Frontal cortex (tissue), 4 donors: ENCODE data around the gene HDAC8. TPM values are rescaled to one million over a fixed set of nuclear protein-coding genes. Genes with fewer than 3 reads are reported as not detected.

Experiments used
- DNase-seq, 2 donors: peaks; one replicate each; pipeline ENCODE4 v3.0.0; 2012; ENCODE audit warnings: low spot score in 2 of 2
- FAIRE-seq: peaks from 2 replicates; lab custom pipeline; 2012; peaks lifted over from hg19 to GRCh38; lab: Jason Lieb, UNC
- total RNA-seq: library from RNA; depleted of rRNA; stranded (reverse); fragments of >200 nt; gene quantifications from one replicate; pipeline ENCODE4 v1.2.3, GENCODE V29; 2014
- donor health status: control.
- donor health status: control.
- donor health status: control.

Gene HDAC8
- total RNA-seq, 1 donor from 2014 or later = 31.0 TPM

- FAIRE-seq (no peak), DNase-seq (no peak)
Measured at GRCh38 chrX:72392816-72393800, 179.5 kb downstream of the HDAC8 start.

GRCh38 chrX:72392042-72392441, 180.6 kb downstream of the HDAC8 start:
- no peak for FAIRE-seq

GRCh38 chrX:72387247-72387646, 185.4 kb downstream of the HDAC8 start:
- DNase-seq (no peak), FAIRE-seq (no peak)

More at GRCh38 chrX:72392042-72392441, 180.6 kb downstream of the HDAC8 start:
- DNase-seq = no peak

GRCh38 chrX:72382202-72382595, 190.4 kb downstream of the HDAC8 start:
- DNase-seq (no peak), FAIRE-seq (no peak)

GRCh38 chrX:72381439-72382201, 191.0 kb downstream of the HDAC8 start:
- no peak for FAIRE-seq
- no peak for DNase-seq

DNA sequence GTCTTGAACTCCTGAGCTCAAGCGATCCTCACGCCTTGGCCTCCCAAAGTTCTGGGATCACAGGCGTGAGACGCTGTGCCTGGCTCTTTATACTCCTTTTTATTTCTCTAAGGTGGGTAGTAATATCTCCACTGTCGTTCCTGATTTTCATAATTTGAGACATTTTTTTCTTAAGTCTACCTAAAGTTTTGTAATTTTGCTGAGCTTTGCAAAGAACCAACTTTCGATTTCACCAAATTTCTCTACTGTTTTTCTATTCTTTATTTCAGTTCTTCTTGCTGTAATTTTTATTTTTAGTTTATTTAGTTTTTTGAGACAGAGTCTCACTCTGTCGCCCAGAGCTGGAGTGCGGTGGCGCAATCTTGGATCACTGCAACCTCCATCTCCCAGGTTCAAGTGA, 196.5 kb downstream of the HDAC8 start:
- no peak for DNase-seq
- FAIRE-seq = no peak

DNA sequence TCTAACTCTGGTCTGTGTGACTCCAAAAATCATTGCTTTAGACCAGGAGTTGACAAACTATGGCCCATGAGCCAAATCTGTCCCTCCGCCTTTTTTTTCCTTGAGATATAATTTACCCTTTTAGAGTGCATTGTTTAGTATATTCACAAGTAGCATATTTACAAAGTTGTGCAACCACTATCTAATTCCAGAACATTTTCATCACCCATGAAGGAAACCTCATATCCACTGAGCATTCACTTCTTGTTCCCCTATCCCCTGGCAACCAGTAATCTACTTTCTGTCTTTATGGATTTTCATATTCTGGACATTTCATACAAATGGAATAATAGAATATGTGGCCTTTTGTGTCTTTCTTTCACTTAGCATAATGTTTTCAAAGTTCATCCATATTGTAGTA, 199.5 kb downstream of the HDAC8 start:
- no peak for DNase-seq
- FAIRE-seq = no peak

GRCh38 chrX:72372735-72373134, 199.9 kb downstream of the HDAC8 start:
- FAIRE-seq (no peak), DNase-seq (no peak)

GRCh38 chrX:72371405-72371804, 201.2 kb downstream of the HDAC8 start:
- FAIRE-seq = no peak
- no peak for DNase-seq

DNA sequence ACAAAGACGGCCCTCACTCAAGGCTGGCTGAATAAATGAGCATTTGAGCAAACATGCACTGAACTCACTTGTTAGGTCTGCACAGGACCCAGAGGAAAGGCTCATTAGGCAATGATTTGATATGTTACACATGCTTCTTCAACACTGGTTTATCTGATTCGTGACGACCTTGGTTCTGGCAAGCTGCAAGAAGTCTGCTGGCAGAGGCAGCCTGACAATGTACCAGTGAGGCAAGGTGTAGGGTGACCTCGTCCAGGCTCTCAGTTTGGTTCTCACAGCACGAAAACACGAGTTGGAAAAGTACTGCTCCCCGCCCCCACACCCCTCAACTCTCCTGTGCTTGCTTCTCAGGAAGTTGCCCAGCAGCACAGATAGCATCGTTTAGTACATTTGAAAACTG, 203.8 kb downstream of the HDAC8 start:
- FAIRE-seq = no peak
- DNase-seq = no peak

DNA sequence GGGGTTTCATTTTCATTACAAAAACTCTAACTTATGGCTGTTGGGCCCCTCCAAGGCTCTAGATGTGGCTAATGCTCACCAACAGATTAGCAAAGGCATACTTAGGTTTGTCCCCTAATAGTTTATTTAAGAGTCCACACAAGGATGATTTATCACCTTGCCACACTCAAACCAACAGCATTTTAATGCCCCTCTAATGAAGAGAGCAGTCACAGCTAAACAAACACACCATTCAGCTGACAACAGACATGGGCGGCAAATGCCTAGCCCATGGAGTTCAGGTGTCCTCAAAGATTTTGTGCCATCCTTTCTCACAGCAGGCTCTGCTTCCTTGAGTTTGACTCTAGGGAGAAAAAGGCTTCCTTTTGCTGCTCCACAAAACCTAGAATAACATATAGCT, 205.1 kb downstream of the HDAC8 start:
- no peak for DNase-seq
- FAIRE-seq = no peak

GRCh38 chrX:72366701-72367454, 205.8 kb downstream of the HDAC8 start:
- FAIRE-seq (no peak), DNase-seq (no peak)

- no peak for DNase-seq
- FAIRE-seq = no peak
Measured at GRCh38 chrX:72366178-72366577, 206.5 kb downstream of the HDAC8 start.

GRCh38 chrX:72365126-72365525, 207.5 kb downstream of the HDAC8 start:
- no peak for FAIRE-seq
- DNase-seq = no peak

GRCh38 chrX:72360326-72360725, 212.3 kb downstream of the HDAC8 start:
- DNase-seq (no peak), FAIRE-seq (no peak)

- FAIRE-seq (no peak), DNase-seq (no peak)
Measured at GRCh38 chrX:72358313-72358712, 214.3 kb downstream of the HDAC8 start.

- FAIRE-seq = no peak
- no peak for DNase-seq
Measured at GRCh38 chrX:72352786-72353185, 219.9 kb downstream of the HDAC8 start.

GRCh38 chrX:72351606-72352334, 220.9 kb downstream of the HDAC8 start:
- no peak for DNase-seq
- no peak for FAIRE-seq

- FAIRE-seq (no peak), DNase-seq (no peak)
Measured at GRCh38 chrX:72349190-72349589, 223.5 kb downstream of the HDAC8 start.
